ENCODE data around the gene TRIM31.
A peak's percentile ranks its signal among the peaks of the same experiment; 100 is the strongest.

TRIM31 gene

DNA sequence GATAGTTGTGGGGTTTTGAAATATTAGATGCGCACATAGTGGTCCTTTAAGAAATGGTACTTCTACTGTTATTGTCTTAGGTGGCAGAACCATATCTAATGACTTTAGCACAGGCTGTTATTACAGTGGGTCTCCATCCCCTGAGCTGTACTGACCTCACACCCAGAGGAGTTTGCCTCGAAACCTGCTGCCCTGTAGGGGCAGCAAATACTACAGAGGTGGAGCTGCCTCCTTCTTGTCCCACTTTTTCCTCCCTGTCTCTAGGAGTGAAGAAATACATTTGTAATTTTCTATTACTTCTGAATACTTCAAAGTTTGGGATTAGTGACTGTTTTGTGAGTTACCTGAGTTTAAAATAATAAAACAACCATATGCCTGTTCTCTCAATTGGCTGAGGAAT lies 8.2 kb downstream of the TRIM31 start:
- DNase-seq (ENCODE audit: low read depth, low spot score): no peak
- ChIA-PET CTCF (interaction anchor here (1.4 to 22.6 kb wide), 13 partner anchors 10 to 67 kb away, joined by 4 to 444 read pairs (median 12); partner anchors contain the start of genes POLR1H and TRIM40), POLR2A (no interaction called here)
- TF ChIP-seq, protein P1, sequence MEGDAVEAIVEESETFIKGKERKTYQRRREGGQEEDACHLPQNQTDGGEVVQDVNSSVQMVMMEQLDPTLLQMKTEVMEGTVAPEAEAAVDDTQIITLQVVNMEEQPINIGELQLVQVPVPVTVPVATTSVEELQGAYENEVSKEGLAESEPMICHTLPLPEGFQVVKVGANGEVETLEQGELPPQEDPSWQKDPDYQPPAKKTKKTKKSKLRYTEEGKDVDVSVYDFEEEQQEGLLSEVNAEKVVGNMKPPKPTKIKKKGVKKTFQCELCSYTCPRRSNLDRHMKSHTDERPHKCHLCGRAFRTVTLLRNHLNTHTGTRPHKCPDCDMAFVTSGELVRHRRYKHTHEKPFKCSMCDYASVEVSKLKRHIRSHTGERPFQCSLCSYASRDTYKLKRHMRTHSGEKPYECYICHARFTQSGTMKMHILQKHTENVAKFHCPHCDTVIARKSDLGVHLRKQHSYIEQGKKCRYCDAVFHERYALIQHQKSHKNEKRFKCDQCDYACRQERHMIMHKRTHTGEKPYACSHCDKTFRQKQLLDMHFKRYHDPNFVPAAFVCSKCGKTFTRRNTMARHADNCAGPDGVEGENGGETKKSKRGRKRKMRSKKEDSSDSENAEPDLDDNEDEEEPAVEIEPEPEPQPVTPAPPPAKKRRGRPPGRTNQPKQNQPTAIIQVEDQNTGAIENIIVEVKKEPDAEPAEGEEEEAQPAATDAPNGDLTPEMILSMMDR (IDR thresholded peaks at IDR 0.05; ENCODE audit: insufficient read depth, low read length, missing control alignments): no peak
- H3K4me3 ChIP-seq (ENCODE audit: low read depth, low read length): no peak overlapping the region

DNA sequence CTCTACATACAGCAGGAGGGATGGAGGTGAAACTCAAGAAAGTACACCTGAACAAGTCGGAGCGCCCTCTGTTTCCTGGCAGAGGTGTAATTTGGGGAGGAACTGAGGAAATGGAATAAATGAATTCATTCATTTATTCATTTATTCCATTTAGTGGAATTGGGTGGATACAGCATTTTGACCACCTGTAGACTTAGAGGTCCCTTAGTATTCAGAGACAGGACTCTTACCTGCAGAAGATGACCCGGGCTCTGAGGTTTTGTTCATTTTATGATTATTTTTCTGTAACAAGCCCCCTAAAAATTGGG lies 9.1 kb downstream of the TRIM31 start:
- peak overlapping the region; percentile 56 for H3K4me3 ChIP-seq (ENCODE audit: low read depth, low read length)
- POLR2A ChIA-PET: no interaction called here
- TF ChIP-seq, protein P1 (IDR thresholded peaks at IDR 0.05; ENCODE audit: insufficient read depth, low read length, missing control alignments): no peak
- no peak for DNase-seq (ENCODE audit: low read depth, low spot score)
- CTCF ChIA-PET: interaction anchor here (0.7 to 22.6 kb wide), 31 partner anchors 9 to 294 kb away, joined by 3 to 444 read pairs (median 5); partner anchors contain the start of genes POLR1H, TRIM31 and TRIM40

DNA sequence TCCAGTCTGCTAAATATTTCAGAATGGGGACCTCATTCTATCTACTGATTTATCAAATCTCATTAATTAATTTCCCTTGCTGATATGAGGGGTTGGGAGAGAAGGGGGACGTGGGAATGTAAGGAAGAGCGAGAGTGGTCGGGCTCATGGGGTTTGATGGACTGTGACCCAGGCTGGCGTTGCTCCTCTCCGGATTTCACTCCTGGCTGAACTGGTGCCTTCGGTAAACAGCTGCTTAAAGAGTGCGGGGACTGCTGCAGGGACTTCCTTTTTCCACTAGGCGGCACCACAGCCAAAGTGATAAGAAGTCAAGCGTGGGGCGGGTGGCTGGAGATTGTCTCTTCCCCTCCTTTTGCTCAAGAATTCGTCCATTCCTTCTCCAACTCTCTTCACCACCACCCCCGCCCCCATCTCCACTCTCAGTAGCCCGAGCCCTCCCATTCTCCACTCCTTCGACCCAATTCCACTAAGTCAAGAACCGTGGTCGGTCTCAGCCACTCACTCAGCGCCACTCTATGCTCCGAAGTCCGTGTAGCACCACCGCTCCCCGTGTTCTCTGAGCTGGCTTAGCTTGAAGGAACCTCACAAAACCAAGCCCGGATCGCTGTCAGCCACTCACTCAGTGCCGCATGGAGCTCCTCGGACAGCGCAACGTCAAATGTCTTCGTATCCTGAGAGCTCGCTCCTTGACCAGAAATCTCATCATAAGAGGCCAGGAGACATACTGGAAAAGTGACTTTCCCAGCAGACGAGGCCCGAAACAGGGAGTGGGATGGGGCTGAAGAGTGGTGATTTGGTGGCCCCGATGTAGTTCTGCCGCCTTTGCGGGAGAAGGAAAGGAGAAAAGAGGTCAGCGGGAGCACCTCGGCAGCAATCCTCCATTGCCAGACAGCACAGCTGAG lies 9.7 kb downstream of the TRIM31 start:
- H3K4me3 ChIP-seq (ENCODE audit: low read depth, low read length): peak overlapping the region; percentile 56
- CTCF ChIA-PET: interaction anchor here (0.7 to 22.6 kb wide), 30 partner anchors 9 to 294 kb away, joined by 3 to 444 read pairs (median 5); partner anchors contain the start of genes TRIM31 and TRIM40
- POLR2A ChIA-PET: no interaction called here
- TF ChIP-seq, protein P1 (IDR thresholded peaks at IDR 0.05; ENCODE audit: insufficient read depth, low read length, missing control alignments): peak; percentile 86
- peak; percentile 45 for DNase-seq (ENCODE audit: low read depth, low spot score)

GRCh38 chr6:30102414-30102969 lies 10.4 kb downstream of the TRIM31 start:
- TF ChIP-seq, protein P1 (IDR thresholded peaks at IDR 0.05; ENCODE audit: insufficient read depth, low read length, missing control alignments): no peak
- POLR2A ChIA-PET: interaction anchor here (1.1 kb wide), 1 partner anchor 11 kb away, joined by 4 read pairs; no protein-coding TSS in a partner anchor

GRCh38 chr6:30101444-30102413 lies 11.2 kb downstream of the TRIM31 start:
- CTCF ChIA-PET: interaction anchor here (0.6 to 22.6 kb wide), 17 partner anchors 8 to 298 kb away, joined by 3 to 444 read pairs (median 4); partner anchors contain the start of genes POLR1H, PPP1R11 and TRIM40
- POLR2A ChIA-PET: interaction anchor here (1.1 kb wide), 1 partner anchor 10 kb away, joined by 4 read pairs; no protein-coding TSS in a partner anchor
- H3K4me3 ChIP-seq (ENCODE audit: low read depth, low read length): peak overlapping the region; percentile 53
- no peak for DNase-seq (ENCODE audit: low read depth, low spot score)
- TF ChIP-seq, protein P1 (IDR thresholded peaks at IDR 0.05; ENCODE audit: insufficient read depth, low read length, missing control alignments): no peak

More at GRCh38 chr6:30102414-30102969, 10.4 kb downstream of the TRIM31 start:
- DNase-seq (ENCODE audit: low read depth, low spot score): no peak
- peak overlapping the region; percentile 53 for H3K4me3 ChIP-seq (ENCODE audit: low read depth, low read length)
- CTCF ChIA-PET: interaction anchor here (0.7 to 22.6 kb wide), 29 partner anchors 8 to 295 kb away, joined by 3 to 444 read pairs (median 6); partner anchors contain the start of genes POLR1H, PPP1R11 and TRIM40
